Tibial nerve (tissue), 4 donors: ENCODE results near the gene POLA1. TPM values are rescaled to one million over a fixed set of nuclear protein-coding genes. Genes with fewer than 3 reads are reported as not detected.

ENCODE experiments used
- DNase-seq, 2 donors: peaks; one replicate each; pipeline ENCODE4 v3.0.0-alpha.2; 2019; ENCODE audit warnings: low spot score in 2 of 2
- H3K27ac ChIP-seq, 4 donors: fragments of 200-600 bp; sonication (generic) in 3 of 4; one replicate each; pipeline ENCODE4 v1.5.1; 2017 to 2019; ENCODE audit warnings: mild to moderate bottlenecking in 1 of 4
- H3K27me3 ChIP-seq, 2 donors: fragments of 200-600 bp; sonication (generic) in 1 of 2; one replicate each; pipeline versions ENCODE4 v1.5.1 to v1.6.0; 2017 to 2019
- H3K36me3 ChIP-seq, 3 donors: fragments of 200-600 bp; sonication (generic); one replicate each; pipeline ENCODE4 v1.5.1; 2018 to 2019
- H3K4me1 ChIP-seq, 4 donors: fragments of 200-600 bp; sonication (generic) in 3 of 4; one replicate each; pipeline ENCODE4 v1.5.1; 2017 to 2019
- H3K4me3 ChIP-seq, 4 donors: fragments of 200-600 bp; sonication (generic) in 3 of 4; one replicate each; pipeline ENCODE4 v1.5.1; 2017 to 2019; ENCODE audit warnings: mild to moderate bottlenecking in 1 of 4, moderate library complexity in 1 of 4
- H3K9me3 ChIP-seq, 4 donors: fragments of 200-600 bp; sonication (generic) in 3 of 4; one replicate each; pipeline ENCODE4 v1.5.1; 2017 to 2019
- CTCF ChIP-seq, 5 experiments: fragments of 200-600 bp in 3 of 5; fragments of 450-650 bp in 2 of 5; sonication (generic) in 3 of 5; IDR thresholded peaks; one replicate each; pipeline ENCODE4 v1.5.1; 2016 to 2019; ENCODE audit warnings: antibody characterized with exemption in 5 of 5, mild to moderate bottlenecking in 3 of 5, moderate library complexity in 2 of 5
- EP300 ChIP-seq, 2 donors: sonication (generic); formaldehyde crosslinking; IDR thresholded peaks; one replicate each; pipeline ENCODE4 v1.6.1; 2017; ENCODE audit warnings: antibody characterized with exemption in 2 of 2, mild to moderate bottlenecking in 1 of 2
- POLR2A ChIP-seq, 2 donors: fragments of 450-650 bp; IDR thresholded peaks; one replicate each; pipeline ENCODE4 v1.6.1; 2017; ENCODE audit warnings: antibody characterized with exemption in 2 of 2, mild to moderate bottlenecking in 2 of 2, moderate library complexity in 2 of 2
- WGBS, 2 donors: methylation state at CpG; one replicate each; pipeline ENCODE4 v1.1.5; 2018; 5-methylcytosine and 5-hydroxymethylcytosine counted together
- total RNA-seq, 4 donors: library from RNA; depleted of rRNA; stranded (reverse); fragments of >200 nt; gene quantifications; one replicate each; pipeline ENCODE4 v1.1.0, GENCODE V29; 2016

POLA1 gene
- total RNA-seq, 4 donors from 2014 or later: 8.6 to 27.8 (median 13.7) TPM

GRCh38 chrX:24985120-24985519, 291.4 kb downstream of the POLA1 start:
- no peaks in the 10 kb centered on the region for H3K36me3 ChIP-seq
- H3K4me3 ChIP-seq: no peak overlapping the region
- TF ChIP-seq CTCF (IDR thresholded peaks at IDR 0.05) (no peak), EP300 (IDR thresholded peaks at IDR 0.05) (no peak), POLR2A (IDR thresholded peaks at IDR 0.05) (no peak)
- no peaks in the 10 kb centered on the region for H3K4me1 ChIP-seq
- WGBS, 2 donors: 65 to 100% methylated on average over 1 of the region's 1 CpG
- no peaks in the 10 kb centered on the region for H3K27me3 ChIP-seq
- H3K9me3 ChIP-seq: no peaks in the 10 kb centered on the region
- DNase-seq: no peak
- H3K27ac ChIP-seq: no peak overlapping the region

- H3K9me3 ChIP-seq: no peaks in the 10 kb centered on the region
- DNase-seq: no peak
- WGBS, 2 donors: 72 to 95% methylated on average over 4 of the region's 4 CpGs
- no peaks in the 10 kb centered on the region for H3K4me1 ChIP-seq
- H3K27me3 ChIP-seq: no peaks in the 10 kb centered on the region
- TF ChIP-seq CTCF (IDR thresholded peaks at IDR 0.05) (no peak), POLR2A (IDR thresholded peaks at IDR 0.05) (no peak), EP300 (IDR thresholded peaks at IDR 0.05) (no peak)
- no peaks in the 10 kb centered on the region for H3K36me3 ChIP-seq
- no peak overlapping the region for H3K27ac ChIP-seq
- H3K4me3 ChIP-seq: no peak overlapping the region
Observed at GRCh38 chrX:24987731-24988130, 294.0 kb downstream of the POLA1 start.

GRCh38 chrX:24988314-24988713, 294.6 kb downstream of the POLA1 start:
- TF ChIP-seq CTCF (IDR thresholded peaks at IDR 0.05) (no peak), POLR2A (IDR thresholded peaks at IDR 0.05) (no peak)
- H3K27ac ChIP-seq: no peak overlapping the region
- no peaks in the 10 kb centered on the region for H3K9me3 ChIP-seq
- H3K4me3 ChIP-seq: no peak overlapping the region
- DNase-seq: no peak
- 69 to 93% methylated on average over 4 of the region's 4 CpGs for WGBS, 2 donors
- H3K36me3 ChIP-seq: no peaks in the 10 kb centered on the region
- H3K27me3 ChIP-seq: no peaks in the 10 kb centered on the region
- no peaks in the 10 kb centered on the region for H3K4me1 ChIP-seq

GRCh38 chrX:24990535-24990934, 296.8 kb downstream of the POLA1 start:
- no peak for DNase-seq
- Histone ChIP-seq H3K4me3 (no peak overlapping the region), H3K36me3 (no peaks in the 10 kb centered on the region), H3K27me3 (peaks cover 0 to 9% of the 10 kb centered on the region in 2 donors), H3K27ac (no peak overlapping the region), H3K9me3 (no peaks in the 10 kb centered on the region), H3K4me1 (no peaks in the 10 kb centered on the region)
- no peak for TF ChIP-seq CTCF (IDR thresholded peaks at IDR 0.05)
- TF ChIP-seq POLR2A (IDR thresholded peaks at IDR 0.05): no peak
- TF ChIP-seq EP300 (IDR thresholded peaks at IDR 0.05): no peak
- WGBS, 2 donors: 55 to 81% methylated on average over 8 of the region's 8 CpGs

GRCh38 chrX:24993879-24994278, 300.2 kb downstream of the POLA1 start:
- DNase-seq: no peak
- WGBS, 2 donors: 65 to 95% methylated on average over 5 to 8 of the region's 8 CpGs
- H3K9me3 ChIP-seq: no peaks in the 10 kb centered on the region
- peaks cover 0 to 20% of the 10 kb centered on the region in 2 donors for H3K27me3 ChIP-seq
- H3K4me3 ChIP-seq: no peak overlapping the region
- H3K4me1 ChIP-seq: no peaks in the 10 kb centered on the region
- TF ChIP-seq POLR2A (IDR thresholded peaks at IDR 0.05) (no peak), CTCF (IDR thresholded peaks at IDR 0.05) (no peak), EP300 (IDR thresholded peaks at IDR 0.05) (no peak)
- no peaks in the 10 kb centered on the region for H3K36me3 ChIP-seq
- H3K27ac ChIP-seq: no peak overlapping the region
